HUES48 (cell line): ENCODE data around the gene BDH1.
"Not testable (repeated sequence)": the region's sequence is repeated elsewhere in the genome, so short reads cannot be mapped to it uniquely, and the experiment has no call there.

Experiments
- H3K27ac ChIP-seq: one replicate; pipeline ENCODE4 v1.7.0; 2013; ENCODE audit warnings: low read depth, low read length, inconsistent platforms
- H3K27me3 ChIP-seq: 2 replicates; pipeline ENCODE4 v1.6.1; 2013; ENCODE audit warnings: mild to moderate bottlenecking, low read length; ENCODE audit not compliant: control insufficient read depth, insufficient read depth
- H3K36me3 ChIP-seq: 2 replicates; pipeline ENCODE4 v1.6.1; 2013; ENCODE audit warnings: low read length; ENCODE audit not compliant: control insufficient read depth, insufficient read depth
- H3K4me1 ChIP-seq: 2 replicates; pipeline ENCODE4 v1.6.1; 2013; ENCODE audit warnings: mild to moderate bottlenecking, low read length; ENCODE audit not compliant: control insufficient read depth, insufficient read depth
- H3K4me3 ChIP-seq: 2 replicates; pipeline ENCODE4 v1.5.1; 2013; ENCODE audit warnings: mild to moderate bottlenecking, low read depth, low read length
- H3K9ac ChIP-seq: 2 replicates; pipeline ENCODE4 v1.6.1; 2013; ENCODE audit warnings: mild to moderate bottlenecking, low read depth, low read length, moderate library complexity
- H3K9me3 ChIP-seq: 2 replicates; pipeline ENCODE4 v1.6.1; 2013; ENCODE audit warnings: low read length; ENCODE audit not compliant: control insufficient read depth, insufficient read depth

The BDH1 gene

DNA sequence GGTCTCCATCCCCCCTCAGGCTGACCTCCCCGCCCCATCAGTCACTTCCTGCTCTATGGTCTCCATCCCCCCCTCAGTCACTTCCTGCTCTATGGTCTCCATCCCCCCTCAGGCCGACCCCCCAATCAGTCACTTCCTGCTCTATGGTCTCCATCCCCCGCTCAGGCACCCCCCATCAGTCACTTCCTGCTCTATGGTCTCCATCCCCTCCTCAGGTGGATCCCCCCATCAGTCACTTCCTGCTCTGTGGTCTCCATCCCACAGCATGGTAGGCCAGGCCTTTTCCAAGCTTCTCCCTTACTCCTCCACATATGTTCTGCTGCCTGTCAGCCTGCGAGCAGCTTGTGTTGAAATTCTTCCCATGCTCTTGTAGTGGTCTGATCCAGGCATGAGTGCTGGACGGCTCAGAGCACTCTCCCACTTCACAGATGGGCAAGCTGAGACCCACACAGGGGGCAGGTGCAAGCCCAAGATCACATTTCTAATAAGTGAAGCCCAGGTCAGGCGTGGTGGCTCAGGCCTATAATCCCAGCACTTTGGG, 36.8 kb downstream of the BDH1 start:
- Histone ChIP-seq H3K36me3 (0 out of 2 replicates have a peak, but pooled peaks cover 3% of the 10 kb centered on the region), H3K27ac (no peak overlapping the region), H3K4me1 (peaks cover 13% of the 10 kb centered on the region)

DNA sequence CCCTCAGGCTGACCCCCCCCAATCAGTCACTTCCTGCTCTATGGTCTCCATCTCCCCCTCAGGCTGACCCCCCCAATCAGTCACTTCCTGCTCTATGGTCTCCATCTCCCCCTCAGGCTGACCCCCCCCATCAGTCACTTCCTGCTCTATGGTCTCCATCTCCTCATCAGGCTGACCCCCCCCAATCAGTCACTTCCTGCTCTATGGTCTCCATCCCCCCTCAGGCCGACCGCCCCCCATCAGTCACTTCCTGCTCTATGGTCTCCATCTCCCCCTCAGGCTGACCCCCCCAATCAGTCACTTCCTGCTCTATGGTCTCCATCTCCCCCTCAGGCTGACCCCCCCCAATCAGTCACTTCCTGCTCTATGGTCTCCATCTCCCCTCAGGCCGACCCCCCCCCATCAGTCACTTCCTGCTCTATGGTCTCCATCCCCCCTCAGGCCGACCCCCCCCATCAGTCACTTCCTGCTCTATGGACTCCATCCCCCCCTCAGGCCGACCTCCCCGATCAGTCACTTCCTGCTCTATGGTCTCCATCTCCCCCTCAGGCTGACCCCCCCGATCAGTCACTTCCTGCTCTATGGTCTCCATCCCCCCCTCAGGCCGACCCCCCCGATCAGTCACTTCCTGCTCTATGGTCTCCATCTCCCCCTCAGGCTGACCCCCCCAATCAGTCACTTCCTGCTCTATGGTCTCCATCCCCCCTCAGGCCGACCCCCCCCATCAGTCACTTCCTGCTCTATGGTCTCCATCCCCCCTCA, 37.7 kb downstream of the BDH1 start:
- H3K36me3 ChIP-seq, H3K27ac ChIP-seq, H3K4me3 ChIP-seq, H3K27me3 ChIP-seq, H3K9me3 ChIP-seq, H3K9ac ChIP-seq: not testable (repeated sequence)
- peaks cover 13% of the 10 kb centered on the region for H3K4me1 ChIP-seq

More for the DNA sequence above, 36.8 kb downstream of the BDH1 start:
- Histone ChIP-seq H3K9me3 (no peaks in the 10 kb centered on the region), H3K9ac (no peak overlapping the region), H3K4me3 (no peak overlapping the region), H3K27me3 (no peaks in the 10 kb centered on the region)

DNA sequence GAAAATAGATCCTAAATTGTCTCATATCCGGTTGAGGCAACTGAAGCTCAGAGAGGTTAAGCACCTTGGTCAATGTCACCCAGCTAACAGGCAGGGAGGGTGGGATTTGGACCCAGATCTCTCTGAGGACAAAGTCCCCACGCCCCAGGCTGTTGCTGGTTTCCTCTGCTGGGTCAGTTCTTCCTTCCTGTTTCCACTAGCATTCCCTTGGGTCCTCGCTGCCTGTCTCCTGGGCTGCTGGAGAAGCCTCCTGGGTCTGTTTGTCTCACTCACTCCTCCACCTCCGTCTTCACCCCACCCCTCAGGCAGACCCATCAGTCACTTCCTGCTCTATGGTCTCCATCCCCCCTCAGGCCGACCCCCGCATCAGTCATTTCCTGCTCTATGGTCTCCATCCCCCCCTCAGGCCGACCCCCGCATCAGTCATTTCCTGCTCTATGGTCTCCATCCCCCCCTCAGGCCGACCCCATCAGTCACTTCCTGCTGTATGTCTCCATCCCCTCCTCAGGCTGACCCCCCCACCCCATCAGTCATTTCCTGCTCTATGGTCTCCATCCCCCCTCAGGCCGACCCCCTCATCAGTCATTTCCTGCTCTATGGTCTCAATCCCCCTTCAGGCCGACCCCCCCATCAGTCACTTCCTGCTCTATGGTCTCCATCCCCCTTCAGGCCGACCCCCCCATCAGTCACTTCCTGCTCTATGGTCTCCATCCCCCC, 38.7 kb downstream of the BDH1 start:
- not testable (repeated sequence) for H3K27me3 ChIP-seq, H3K4me3 ChIP-seq, H3K9me3 ChIP-seq, H3K36me3 ChIP-seq, H3K9ac ChIP-seq
- H3K4me1 ChIP-seq = peaks cover 15% of the 10 kb centered on the region
- H3K27ac ChIP-seq = peak overlapping the region; percentile 9

DNA sequence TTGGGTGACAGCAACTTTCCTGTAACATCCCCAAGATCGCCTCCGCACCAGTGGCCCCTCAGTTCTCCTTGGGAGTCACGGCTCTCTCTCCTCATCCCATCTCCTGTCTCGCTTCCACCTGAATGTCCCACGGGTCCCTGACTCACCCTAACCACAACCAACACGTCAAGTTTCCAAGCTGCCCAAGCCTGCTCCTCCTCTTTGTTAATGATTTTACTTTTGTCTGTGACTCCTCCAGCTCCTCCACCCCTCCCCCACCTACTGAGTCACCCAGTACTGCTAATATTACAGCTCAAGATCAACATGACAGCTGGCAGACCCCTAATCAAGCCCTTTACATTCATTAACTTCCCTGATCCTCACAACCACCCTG, 39.3 kb downstream of the BDH1 start:
- H3K27me3 ChIP-seq = no peaks in the 10 kb centered on the region
- peak overlapping the region; percentile 9 for H3K27ac ChIP-seq
- H3K4me3 ChIP-seq = no peak overlapping the region
- peaks cover 3% of the 10 kb centered on the region; the same call in 1 of the 2 replicates for H3K36me3 ChIP-seq
- no peak overlapping the region for H3K9ac ChIP-seq
- no peaks in the 10 kb centered on the region for H3K9me3 ChIP-seq
- peaks cover 14% of the 10 kb centered on the region for H3K4me1 ChIP-seq

DNA sequence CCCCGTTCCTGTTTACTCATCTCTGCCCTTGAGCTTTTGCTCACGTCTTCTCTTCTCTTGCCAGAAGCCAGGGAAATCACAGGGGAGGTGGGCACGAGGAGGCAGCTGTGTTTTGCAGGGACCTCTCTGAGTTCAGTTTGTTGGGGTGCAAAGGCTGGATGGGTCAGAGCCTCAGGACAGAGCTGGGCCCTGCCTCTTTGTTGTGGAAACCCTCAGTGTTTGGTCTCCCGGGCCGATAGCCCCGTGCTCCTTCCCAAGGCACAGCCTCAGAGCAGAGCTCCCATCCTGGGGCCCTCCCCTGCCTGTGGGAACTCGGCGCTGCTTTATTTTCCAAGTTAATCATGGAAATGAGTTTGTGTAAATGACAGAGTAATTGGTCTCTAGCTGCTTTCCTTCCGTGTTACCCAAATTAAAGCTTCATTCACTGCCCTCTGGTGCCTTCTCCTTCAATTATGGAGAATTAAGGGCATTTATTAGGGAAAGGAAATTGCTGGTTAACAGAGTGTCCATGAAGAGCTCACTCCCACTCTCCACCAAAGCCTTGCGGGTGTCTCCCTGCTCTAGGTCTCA, 40.9 kb downstream of the BDH1 start:
- Histone ChIP-seq H3K9me3 (no peaks in the 10 kb centered on the region), H3K9ac (no peak overlapping the region), H3K27ac (no peak overlapping the region)

DNA sequence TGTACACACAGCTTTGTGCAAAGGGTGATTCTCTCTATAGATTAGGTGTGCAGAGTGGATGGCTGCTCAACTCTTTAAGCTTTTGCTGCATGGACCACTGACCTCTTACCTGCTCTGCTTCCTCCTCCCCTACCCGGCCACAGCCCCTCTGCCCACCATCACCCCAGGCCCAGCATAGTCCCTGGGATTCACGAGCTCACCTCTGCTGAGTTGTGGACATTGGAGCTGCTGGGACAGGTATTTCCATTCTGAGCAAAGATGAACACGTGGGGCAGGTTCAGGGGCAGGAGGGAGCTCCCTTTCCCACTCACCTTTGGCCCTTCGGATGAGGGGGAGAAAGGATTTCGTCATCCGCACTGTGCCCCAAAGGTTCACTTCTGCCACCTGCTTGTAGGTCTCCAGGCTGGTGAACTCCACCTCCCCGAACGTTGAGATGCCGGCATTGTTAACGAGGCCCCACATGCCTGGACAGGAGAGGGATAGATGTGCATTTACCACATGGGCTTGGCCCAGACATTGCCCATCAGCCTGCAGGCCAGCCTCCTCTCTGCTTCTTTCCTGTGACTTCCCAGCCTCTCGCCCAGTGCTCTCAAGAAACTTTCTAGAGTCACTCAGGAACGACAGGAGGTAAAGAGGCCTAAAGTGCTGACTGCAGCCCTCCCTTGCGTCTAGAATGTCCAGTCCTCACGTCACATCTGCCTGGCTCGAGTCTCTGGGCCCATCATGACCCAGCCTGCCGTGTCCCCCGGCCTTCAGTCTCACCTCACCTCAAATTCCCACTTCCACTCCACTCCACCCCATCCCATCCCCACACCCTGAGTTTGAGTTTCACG, 41.6 kb downstream of the BDH1 start:
- Histone ChIP-seq H3K36me3 (peaks cover 3% of the 10 kb centered on the region; the same call in 1 of the 2 replicates), H3K27ac (no peak overlapping the region), H3K4me3 (no peak overlapping the region), H3K27me3 (peaks cover 7% of the 10 kb centered on the region; the same call in 1 of the 2 replicates), H3K9me3 (no peaks in the 10 kb centered on the region), H3K9ac (no peak overlapping the region), H3K4me1 (0 out of 2 replicates have a peak, but pooled peaks cover 2% of the 10 kb centered on the region)

More for the DNA sequence above, 40.9 kb downstream of the BDH1 start:
- 0 out of 2 replicates have a peak, but pooled peaks cover 2% of the 10 kb centered on the region for H3K4me1 ChIP-seq
- peaks cover under 1% of the 10 kb centered on the region; the same call in 1 of the 2 replicates for H3K27me3 ChIP-seq
- H3K4me3 ChIP-seq = no peak overlapping the region
- H3K36me3 ChIP-seq = peaks cover 3% of the 10 kb centered on the region; the same call in 1 of the 2 replicates

DNA sequence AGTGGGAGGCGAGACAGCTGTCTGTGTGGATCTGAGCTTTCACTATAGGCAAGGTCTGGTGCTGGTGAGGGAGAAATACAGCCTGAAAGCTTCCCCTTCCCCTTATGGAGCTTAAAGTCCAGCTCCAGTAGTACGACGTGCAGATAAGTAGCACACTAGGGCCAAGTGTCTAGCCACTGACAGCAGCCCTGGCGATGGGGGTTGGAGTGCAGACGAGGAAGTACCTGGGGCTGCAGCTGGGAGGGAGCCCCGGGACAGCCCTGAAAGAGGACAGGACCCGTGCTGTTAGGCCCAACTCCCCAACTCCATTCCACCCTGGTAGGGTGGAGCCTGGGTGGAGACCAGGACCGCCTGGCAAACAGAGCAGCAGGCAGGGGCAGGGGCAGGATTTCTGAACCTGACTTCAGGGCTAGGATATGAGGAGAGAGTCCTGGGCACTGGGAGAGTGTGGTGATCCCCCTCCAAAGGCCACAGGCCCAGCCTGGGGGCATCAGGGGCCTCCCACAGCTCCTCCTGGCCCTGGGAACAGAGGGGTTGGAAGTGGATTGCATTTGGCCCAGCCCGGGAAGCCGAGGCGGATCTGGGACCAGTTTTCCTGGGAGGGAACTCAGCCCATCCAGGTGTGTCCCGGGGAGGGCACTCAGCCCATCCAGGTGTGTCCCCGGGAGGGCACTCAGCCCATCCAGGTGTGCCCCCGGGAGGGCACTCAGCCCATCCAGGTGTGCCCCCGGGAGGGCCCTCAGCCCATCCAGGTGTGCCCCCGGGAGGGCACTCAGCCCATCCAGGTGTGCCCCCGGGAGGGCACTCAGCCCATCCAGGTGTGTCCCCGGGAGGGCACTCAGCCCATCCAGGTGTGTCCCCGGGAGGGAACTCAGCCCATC, 42.8 kb downstream of the BDH1 start:
- H3K9me3 ChIP-seq = no peaks in the 10 kb centered on the region
- H3K27me3 ChIP-seq = peaks cover 7% of the 10 kb centered on the region; the same call in 1 of the 2 replicates
- H3K9ac ChIP-seq = no peak overlapping the region
- H3K4me3 ChIP-seq = no peak overlapping the region
- no peak overlapping the region for H3K27ac ChIP-seq
- peaks cover 3% of the 10 kb centered on the region; the same call in 1 of the 2 replicates for H3K36me3 ChIP-seq
- H3K4me1 ChIP-seq = 0 out of 2 replicates have a peak, but pooled peaks cover 5% of the 10 kb centered on the region

DNA sequence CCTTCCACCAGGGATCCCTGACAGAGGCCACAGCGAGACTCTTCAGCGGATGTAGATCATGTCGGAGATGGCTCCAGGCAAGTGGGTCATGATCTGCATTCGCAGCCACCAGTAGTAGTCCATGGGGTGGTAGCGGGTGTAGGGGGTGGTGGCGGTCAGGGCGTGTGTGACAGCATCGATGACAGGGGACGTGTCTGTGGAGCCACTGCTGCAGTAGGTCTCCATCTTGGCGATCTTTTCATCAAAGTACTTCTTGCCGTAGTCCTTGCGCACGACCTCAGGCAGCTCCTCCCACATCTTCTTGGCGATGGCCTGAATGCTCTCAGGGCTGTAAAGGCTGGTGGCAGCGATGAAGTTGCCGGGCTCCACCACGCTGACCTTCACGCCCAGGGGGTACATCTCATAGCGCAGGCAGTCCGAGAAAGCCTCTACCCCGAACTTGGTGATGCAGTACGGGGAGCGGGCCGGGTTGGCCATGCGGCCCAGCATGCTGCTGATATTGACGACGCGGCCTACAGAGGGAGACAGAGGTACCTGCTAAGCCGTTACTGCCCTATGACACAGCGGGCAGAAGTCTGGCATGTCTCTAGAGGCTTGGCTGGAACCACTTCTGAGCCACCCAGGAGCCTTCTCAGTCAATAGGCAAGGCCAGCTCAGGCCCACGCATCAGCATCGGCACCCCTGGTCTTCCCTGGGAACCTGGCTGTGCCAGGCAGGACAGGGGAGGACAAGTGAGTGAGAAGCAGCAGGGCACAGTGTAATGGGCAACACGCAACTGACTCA, 43.7 kb downstream of the BDH1 start:
- Histone ChIP-seq H3K4me3 (no peak overlapping the region), H3K27ac (no peak overlapping the region), H3K36me3 (peaks cover 3% of the 10 kb centered on the region; the same call in 1 of the 2 replicates), H3K4me1 (0 out of 2 replicates have a peak, but pooled peaks cover 5% of the 10 kb centered on the region), H3K9ac (no peak overlapping the region), H3K27me3 (peaks cover 7% of the 10 kb centered on the region; the same call in 1 of the 2 replicates), H3K9me3 (no peaks in the 10 kb centered on the region)

DNA sequence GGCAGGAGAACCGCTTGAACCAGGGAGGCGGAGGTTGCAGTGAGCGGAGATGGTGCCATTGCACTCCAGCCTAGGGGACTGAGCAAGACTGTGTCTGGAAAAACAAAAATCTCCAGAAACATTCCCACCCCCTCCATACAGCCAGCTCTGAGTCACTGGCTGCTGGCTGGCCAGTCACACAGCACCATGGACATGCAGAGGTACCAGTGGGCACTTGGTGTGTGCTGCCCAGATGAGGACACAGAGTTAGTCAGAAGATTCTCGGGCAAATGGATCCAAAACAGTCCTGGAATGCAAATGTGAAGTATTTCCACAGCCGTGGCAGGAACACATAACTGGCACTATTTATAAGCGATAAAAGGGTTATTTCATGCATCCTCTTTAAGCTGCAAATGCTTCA, 44.6 kb downstream of the BDH1 start:
- H3K27ac ChIP-seq = no peak overlapping the region
- 0 out of 2 replicates have a peak, but pooled peaks cover 5% of the 10 kb centered on the region for H3K4me1 ChIP-seq
- H3K9ac ChIP-seq = no peak overlapping the region
- peaks cover 3% of the 10 kb centered on the region; the same call in 1 of the 2 replicates for H3K36me3 ChIP-seq
- H3K27me3 ChIP-seq = peaks cover 7% of the 10 kb centered on the region; the same call in 1 of the 2 replicates
- no peaks in the 10 kb centered on the region for H3K9me3 ChIP-seq
- H3K4me3 ChIP-seq = no peak overlapping the region
